HL-60/S4 treated with phorbol 12-myristate 13-acetate at 8.2 ng/mL for 4 days and 3 days (cell line): ENCODE data around the gene ANKRA2.

Experiments
- in situ Hi-C: fragments of 300-500 bp; cut with MboI; formaldehyde crosslinking; loops from 2 replicates; pipeline ENCODE4 v1.15.0; 2022; ENCODE audit warnings: low sequenced_read_pairs

Gene ANKRA2

GRCh38 chr5:73565139-73565968 is at the start of gene ANKRA2, which contains the start of gene UTP15:
ANKRA2 (minus strand) TSS chr5:73565639; CDS start chr5:73562881, 2,758 bp downstream.
UTP15 (plus strand) TSS chr5:73565743; CDS start chr5:73567345, 1,602 bp downstream.
- in situ Hi-C loops = no loop called here

GRCh38 chr5:73615085-73615484 is 49.6 kb upstream of the ANKRA2 start:
- in situ Hi-C loops = no loop called here

GRCh38 chr5:73612799-73613198 is 47.4 kb upstream of the ANKRA2 start:
- in situ Hi-C loops = no loop called here

GRCh38 chr5:73607228-73607627 is 41.8 kb upstream of the ANKRA2 start:
- in situ Hi-C loops = no loop called here

GRCh38 chr5:73606206-73606753 is 40.8 kb upstream of the ANKRA2 start:
- in situ Hi-C loops = no loop called here

- in situ Hi-C loops = no loop called here
Measured at GRCh38 chr5:73605223-73606087, 40.0 kb upstream of the ANKRA2 start.

- in situ Hi-C loops = no loop called here
Measured at GRCh38 chr5:73603998-73604397, 38.6 kb upstream of the ANKRA2 start.

- in situ Hi-C loops = loop anchor here (25.0 kb wide), 2 partner anchors 188 to 1063 kb away; no protein-coding TSS in a partner anchor
Measured at GRCh38 chr5:73599380-73599779, 33.9 kb upstream of the ANKRA2 start.

- in situ Hi-C loops = loop anchor here (25.0 kb wide), 2 partner anchors 190 to 1065 kb away; no protein-coding TSS in a partner anchor
Measured at GRCh38 chr5:73596705-73597328, 31.4 kb upstream of the ANKRA2 start.

- in situ Hi-C loops = loop anchor here (25.0 kb wide), 2 partner anchors 195 to 1070 kb away; no protein-coding TSS in a partner anchor
Measured at GRCh38 chr5:73592551-73592950, 27.1 kb upstream of the ANKRA2 start.

GRCh38 chr5:73591698-73592501 is 26.5 kb upstream of the ANKRA2 start:
- in situ Hi-C loops = loop anchor here (25.0 kb wide), 2 partner anchors 195 to 1070 kb away; no protein-coding TSS in a partner anchor

- in situ Hi-C loops = loop anchor here (25.0 kb wide), 2 partner anchors 196 to 1071 kb away; no protein-coding TSS in a partner anchor
Measured at GRCh38 chr5:73591102-73591695, 25.8 kb upstream of the ANKRA2 start.

- in situ Hi-C loops = loop anchor here (25.0 kb wide), 2 partner anchors 199 to 1074 kb away; no protein-coding TSS in a partner anchor
Measured at GRCh38 chr5:73587923-73588322, 22.5 kb upstream of the ANKRA2 start.

- in situ Hi-C loops = loop anchor here (25.0 kb wide), 2 partner anchors 205 to 1080 kb away; no protein-coding TSS in a partner anchor
Measured at GRCh38 chr5:73582285-73583145, 17.1 kb upstream of the ANKRA2 start.

GRCh38 chr5:73565969-73566547 is 619 bp upstream of the ANKRA2 start:
- in situ Hi-C loops = no loop called here

- in situ Hi-C loops = no loop called here
Measured at GRCh38 chr5:73564675-73565074, 764 bp downstream of the ANKRA2 start.

GRCh38 chr5:73564018-73564417 is 1.4 kb downstream of the ANKRA2 start:
- in situ Hi-C loops = no loop called here

GRCh38 chr5:73558950-73559349 is 6.5 kb downstream of the ANKRA2 start:
- in situ Hi-C loops = no loop called here
